Hepatocyte (in vitro differentiated cells): ENCODE results near the gene SPON1.

Experiments used
- CTCF ChIP-seq: fragments of 200-600 bp; sonication (generic); IDR thresholded peaks from 2 replicates; pipeline ENCODE4 v1.5.1; 2016; ENCODE audit warnings: antibody characterized with exemption, mild to moderate bottlenecking; ENCODE audit not compliant: poor library complexity
- EZH2 ChIP-seq: fragments of 200-600 bp; sonication (generic); IDR thresholded peaks from 2 replicates; pipeline ENCODE4 v1.6.1; 2016; ENCODE audit warnings: antibody characterized with exemption, mild to moderate bottlenecking, borderline replicate concordance

GRCh38 chr11:14070896-14071295, 108.4 kb downstream of the SPON1 start:
- no peak for TF ChIP-seq CTCF
- TF ChIP-seq EZH2: no peak
